Aorta (tissue), 5 donors: ENCODE results near the gene CUX1. TPM values are rescaled to one million over a fixed set of nuclear protein-coding genes. Genes with fewer than 3 reads are reported as not detected.
"Not testable (repeated sequence)": the region's sequence is repeated elsewhere in the genome, so short reads cannot be mapped to it uniquely, and the experiment has no call there.

Experiments
- ATAC-seq: fragments of 200-7000 bp; cut with Tn5 transposase; one replicate; pipeline ENCODE4 v1.9.1; 2022; ENCODE audit warnings: moderate library complexity; ENCODE audit not compliant: low FRiP score
- DNase-seq, 2 donors: peaks; one replicate each; pipeline ENCODE4 v3.0.0-alpha.2; 2020
- H3K27ac ChIP-seq, 2 donors: one replicate each; pipeline ENCODE4 v1.5.1; 2013; ENCODE audit warnings: low read length in 2 of 2, mild to moderate bottlenecking in 2 of 2, moderate library complexity in 2 of 2, control low read depth in 1 of 2, inconsistent platforms in 1 of 2, low read depth in 1 of 2
- H3K27me3 ChIP-seq, 2 donors: one replicate each; pipeline ENCODE4 v1.6.1; 2013; ENCODE audit warnings: control low read depth in 1 of 2, low read length in 1 of 2, mild to moderate bottlenecking in 1 of 2, moderate library complexity in 1 of 2; ENCODE audit not compliant: insufficient read depth in 2 of 2, control insufficient read depth in 1 of 2
- H3K36me3 ChIP-seq, 2 donors: one replicate each; pipeline ENCODE4 v1.6.1; 2013; ENCODE audit warnings: control low read depth in 1 of 2, low read length in 1 of 2, mild to moderate bottlenecking in 1 of 2; ENCODE audit not compliant: insufficient read depth in 2 of 2, control insufficient read depth in 1 of 2
- H3K4me1 ChIP-seq, 2 donors: one replicate each; pipeline ENCODE4 v1.6.1; 2013; ENCODE audit warnings: low read length in 2 of 2, control low read depth in 1 of 2, mild to moderate bottlenecking in 1 of 2, moderate library complexity in 1 of 2; ENCODE audit not compliant: insufficient read depth in 2 of 2, control insufficient read depth in 1 of 2
- H3K4me3 ChIP-seq, 2 donors: one replicate each; pipeline ENCODE4 v1.5.1; 2013; ENCODE audit warnings: low read length in 2 of 2, control low read depth in 1 of 2, mild to moderate bottlenecking in 1 of 2
- H3K9me3 ChIP-seq: one replicate; pipeline ENCODE4 v1.6.1; 2013; ENCODE audit warnings: mild to moderate bottlenecking, low read length; ENCODE audit not compliant: control insufficient read depth
- WGBS, 2 donors: extraction: QIAGEN DNeasy Blood & Tissue Kit; methylation state at CpG; one replicate each; pipeline ENCODE4 v1.1.7; 2013; 5-methylcytosine and 5-hydroxymethylcytosine counted together
- intact Hi-C, 2 donors: fragments of 100-400 bp; cut with DNase I; formaldehyde crosslinking; loops; one replicate each; pipeline versions ENCODE4 v1.14.2 to v1.15.0; 2022
- polyA plus RNA-seq, 2 donors: library from polyadenylated mRNA; stranded (reverse); fragments of 200-250 nt; gene quantifications; one replicate each; pipeline ENCODE4 v1.2.3, GENCODE V29; 2013
- total RNA-seq, 2 donors: library from RNA; stranded (reverse); fragmentation: NEBNext Ultra II Directional; extraction: Animal tissue kit (Norgen Biotek cat#: 25700); gene quantifications; one replicate each; pipeline ENCODE4 v1.2.1, GENCODE V29; 2021
- donor health status: healthy with polysubstance abuse.
- donor health status: Bipolar disorder and iron deficiency.
- donor health status: DM: no; HTN: no; CAD: no.
- donor health status: DM: no; HTN: no; CAD: no.
- donor health status: DM: yes; HTN: yes; CAD: no.

The CUX1 gene
- total and polyA plus RNA-seq, 4 donors = 51.6 to 159 (median 94.1) TPM

DNA sequence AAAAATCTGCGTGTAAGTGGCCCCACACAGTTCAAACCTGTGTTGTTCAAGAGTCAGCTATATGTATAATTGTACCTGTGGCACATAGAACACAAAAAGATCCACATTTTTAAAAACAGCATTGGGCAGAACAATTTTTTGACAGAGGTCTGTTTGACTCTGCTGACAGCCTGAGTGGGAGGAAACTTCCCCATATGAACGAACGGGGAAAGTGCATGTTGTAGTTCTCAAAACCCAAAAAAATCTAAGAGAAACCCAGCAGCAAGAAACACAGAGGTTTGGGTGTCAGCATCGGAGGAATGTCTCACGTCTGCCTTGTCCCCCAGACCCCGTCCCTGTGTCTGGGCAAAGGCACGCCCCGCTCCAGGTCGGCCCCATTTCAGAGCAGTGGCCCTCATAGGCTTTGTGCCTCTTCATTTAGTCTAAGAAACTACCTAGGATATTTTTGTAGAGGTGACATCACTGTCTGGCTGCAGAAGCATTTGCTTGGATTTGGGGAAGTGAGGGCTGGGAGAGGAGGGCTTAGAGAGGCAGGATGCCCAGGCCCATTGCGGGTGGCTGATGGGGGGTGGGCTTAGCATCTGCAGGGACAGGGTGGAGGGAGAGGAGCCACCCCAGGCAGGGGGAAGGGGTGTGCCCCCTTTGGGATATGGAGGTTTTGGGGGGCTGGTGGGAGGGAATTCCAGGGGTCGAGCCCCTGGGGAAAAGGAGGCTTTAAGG lies 11.0 kb downstream of the CUX1 start:
- intact Hi-C loops = no loop called here
- Histone ChIP-seq H3K27ac (no peak overlapping the region), H3K9me3 (no peaks in the 10 kb centered on the region), H3K27me3 (no peaks in the 10 kb centered on the region), H3K4me1 (peaks cover 0 to 3% of the 10 kb centered on the region in 2 donors), H3K4me3 (no peak overlapping the region), H3K36me3 (no peaks in the 10 kb centered on the region)
- ATAC-seq (no peak), DNase-seq (peak in 1 of 2 donors; percentile 62)
- WGBS, 2 donors = 21 to 22% methylated on average over 11 of the region's 11 CpGs

DNA sequence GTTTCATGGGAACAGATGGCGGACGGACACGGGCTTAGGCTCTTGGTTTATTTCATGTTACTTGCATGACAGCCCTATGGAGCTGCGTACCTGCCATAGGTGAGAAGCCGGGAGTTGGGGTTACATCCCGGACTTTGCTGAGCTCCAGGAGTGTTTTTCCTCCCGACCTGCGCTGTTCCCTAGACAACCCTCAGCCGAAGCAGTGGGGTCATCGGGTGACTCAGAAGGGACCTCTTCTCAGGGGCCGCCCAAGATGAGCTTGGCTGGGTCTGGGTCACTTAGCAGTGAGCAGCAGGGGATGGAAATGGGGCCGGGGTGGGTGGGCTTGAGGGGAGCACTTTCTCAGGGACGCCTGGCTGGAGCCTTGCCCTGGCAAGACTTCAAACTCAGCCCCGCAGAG lies 11.9 kb downstream of the CUX1 start:
- Histone ChIP-seq H3K27me3 (no peaks in the 10 kb centered on the region), H3K4me1 (peaks cover 0 to 2% of the 10 kb centered on the region in 2 donors), H3K4me3 (no peak overlapping the region), H3K36me3 (no peaks in the 10 kb centered on the region), H3K9me3 (no peaks in the 10 kb centered on the region), H3K27ac (no peak overlapping the region)
- intact Hi-C loops = no loop called here
- ATAC-seq = no peak
- DNase-seq = peak in 1 of 2 donors; percentile 48
- 91% methylated on average over 14 of the region's 14 CpGs for WGBS, 2 donors

DNA sequence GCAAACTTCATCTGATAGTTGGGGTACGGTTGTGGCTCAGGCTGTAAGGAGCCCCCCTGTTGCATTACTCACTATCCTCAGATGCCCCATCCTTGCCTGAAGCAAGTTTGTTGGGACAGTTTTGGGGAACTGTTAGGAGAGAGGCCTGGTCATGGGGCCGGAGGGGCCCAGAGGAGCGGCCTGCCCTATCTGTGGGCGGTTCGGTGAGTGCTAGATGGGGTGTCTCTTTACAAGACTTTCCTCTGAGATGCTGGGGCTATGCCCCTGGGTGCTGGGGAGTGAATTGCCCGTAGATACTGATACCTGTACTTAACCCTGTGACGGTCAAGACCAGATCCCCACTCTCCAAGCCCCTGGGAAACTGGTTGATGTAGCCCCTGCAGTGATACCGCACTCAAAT lies 12.4 kb downstream of the CUX1 start:
- DNase-seq (peak in 1 of 2 donors; percentile 51), ATAC-seq (no peak)
- Histone ChIP-seq H3K27ac (no peak overlapping the region), H3K4me3 (no peak overlapping the region), H3K4me1 (peaks cover 0 to 2% of the 10 kb centered on the region in 2 donors), H3K9me3 (no peaks in the 10 kb centered on the region), H3K36me3 (no peaks in the 10 kb centered on the region), H3K27me3 (no peaks in the 10 kb centered on the region)
- 96 to 97% methylated on average over 8 of the region's 8 CpGs for WGBS, 2 donors
- intact Hi-C loops = no loop called here

DNA sequence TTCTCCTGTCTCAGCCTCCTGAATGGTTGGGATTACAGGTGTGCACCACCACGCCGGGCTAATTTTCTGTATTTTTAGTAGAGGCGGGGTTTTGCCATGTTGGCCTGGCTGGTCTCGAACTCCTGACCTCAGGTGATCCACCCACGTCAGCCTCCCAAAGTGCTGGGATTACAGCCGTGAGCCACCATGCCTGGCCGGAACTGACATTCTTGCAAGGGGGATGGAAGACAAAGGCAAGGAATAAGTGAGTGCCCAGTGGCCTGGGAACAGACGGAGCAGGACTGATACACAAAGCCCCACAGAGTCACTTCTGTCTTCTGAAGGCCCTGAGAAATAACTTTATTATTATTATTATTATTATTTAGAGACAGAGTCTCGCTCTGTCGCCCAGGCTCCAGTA lies 14.0 kb downstream of the CUX1 start:
- not testable (repeated sequence) for H3K27ac ChIP-seq

DNA sequence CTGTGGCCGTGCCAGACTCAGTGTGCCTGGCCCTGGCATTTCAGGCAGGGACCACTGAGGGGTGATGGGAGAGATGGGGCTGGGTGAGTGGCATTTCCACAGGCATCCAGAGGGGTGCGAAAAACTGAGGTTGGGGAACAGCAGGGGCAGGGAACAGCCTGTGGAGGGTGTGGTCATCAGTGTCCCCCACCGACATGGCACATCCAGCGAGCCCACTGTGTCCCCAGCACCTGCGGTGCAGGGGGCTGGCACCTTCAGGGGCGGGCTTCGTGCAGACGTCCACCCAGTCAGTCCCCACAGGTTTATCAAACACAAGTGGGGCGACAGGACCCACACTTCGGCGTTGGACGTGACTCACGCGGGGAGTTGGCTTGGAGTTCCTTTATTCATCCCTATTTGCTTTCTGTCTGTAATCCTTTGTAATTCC lies 14.8 kb downstream of the CUX1 start:
- no peaks in the 10 kb centered on the region for H3K36me3 ChIP-seq
- DNase-seq (peak in 1 of 2 donors; percentile 59), ATAC-seq (no peak)
- WGBS, 2 donors = 78 to 85% methylated on average over 14 of the region's 14 CpGs
- no peak overlapping the region for H3K4me3 ChIP-seq
- no peaks in the 10 kb centered on the region for H3K27me3 ChIP-seq
- no peaks in the 10 kb centered on the region for H3K9me3 ChIP-seq
- no peak overlapping the region for H3K27ac ChIP-seq
- H3K4me1 ChIP-seq = peaks cover 0 to 2% of the 10 kb centered on the region in 2 donors
- intact Hi-C loops = no loop called here

More for the DNA sequence above, 14.0 kb downstream of the CUX1 start:
- intact Hi-C loops, H3K4me3 ChIP-seq, H3K4me1 ChIP-seq, H3K9me3 ChIP-seq, ATAC-seq, H3K36me3 ChIP-seq, H3K27me3 ChIP-seq: not testable (repeated sequence)
- peak in 1 of 2 donors; percentile 46 for DNase-seq
- WGBS, 2 donors = 88 to 91% methylated on average over 10 of the region's 10 CpGs

DNA sequence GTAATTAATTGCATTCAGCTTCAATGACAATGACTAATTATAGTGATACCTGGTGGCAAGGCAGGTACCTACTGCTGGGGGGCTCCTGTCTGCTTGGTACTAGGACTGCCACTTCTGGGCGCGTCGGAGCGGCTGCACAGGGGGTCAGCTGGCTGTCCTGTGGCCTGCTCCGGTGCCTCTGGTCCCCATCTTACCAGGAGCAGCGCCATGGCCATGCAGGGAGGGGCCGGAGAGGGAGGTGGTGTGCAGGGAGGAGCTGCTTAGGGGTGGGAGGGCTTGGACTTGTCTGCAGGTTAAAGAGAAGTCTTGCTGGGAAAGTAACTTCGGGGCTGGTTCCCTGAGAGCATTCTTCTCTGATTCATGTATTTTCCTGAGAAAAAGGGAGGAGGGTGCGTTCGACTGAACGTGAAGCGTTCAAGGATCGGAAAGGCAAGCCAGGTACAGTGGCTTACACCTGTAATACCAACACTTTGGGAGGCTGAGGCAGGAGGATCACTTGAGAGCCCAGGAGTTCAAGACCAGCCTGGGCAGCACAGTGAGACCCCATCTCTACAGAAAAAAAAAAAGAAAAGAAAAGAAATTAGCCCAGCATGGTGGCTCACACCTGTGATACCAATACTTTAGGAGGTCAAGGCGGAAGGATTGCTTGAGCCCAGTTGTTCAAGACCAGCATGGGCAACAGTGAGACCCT lies 15.4 kb downstream of the CUX1 start:
- H3K27ac ChIP-seq = no peak overlapping the region
- peaks cover 0 to 2% of the 10 kb centered on the region in 2 donors for H3K4me1 ChIP-seq
- no peaks in the 10 kb centered on the region for H3K9me3 ChIP-seq
- intact Hi-C loops = no loop called here
- no peaks in the 10 kb centered on the region for H3K36me3 ChIP-seq
- no peaks in the 10 kb centered on the region for H3K27me3 ChIP-seq
- H3K4me3 ChIP-seq = no peak overlapping the region
- 92 to 93% methylated on average over 14 of the region's 14 CpGs for WGBS, 2 donors
- DNase-seq (peak in 1 of 2 donors; percentile 33), ATAC-seq (no peak)

DNA sequence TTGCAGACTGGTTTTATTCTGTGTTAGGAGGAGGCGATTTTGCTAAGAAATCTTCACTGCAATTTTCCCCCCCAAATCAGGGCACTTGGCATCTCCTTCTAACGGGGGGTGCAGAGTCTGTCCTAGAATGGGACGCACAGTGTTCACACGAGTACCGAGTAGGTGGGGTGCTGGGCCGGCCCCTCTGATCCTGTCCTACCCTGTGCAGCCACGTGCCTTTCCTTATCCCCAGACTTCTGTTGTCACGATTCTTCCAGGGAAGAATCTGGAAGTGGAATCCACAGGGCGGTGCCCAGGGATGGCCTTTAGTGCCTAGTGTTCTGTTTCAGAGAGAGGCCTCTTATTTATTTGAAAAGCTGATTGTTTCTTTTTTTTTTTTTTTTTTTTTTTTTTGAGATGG lies 16.4 kb downstream of the CUX1 start:
- no peaks in the 10 kb centered on the region for H3K27me3 ChIP-seq
- 61 to 73% methylated on average over 9 of the region's 9 CpGs for WGBS, 2 donors
- no peaks in the 10 kb centered on the region for H3K9me3 ChIP-seq
- no peak overlapping the region for H3K4me3 ChIP-seq
- ATAC-seq (no peak), DNase-seq (peak in 1 of 2 donors; percentile 67)
- intact Hi-C loops = no loop called here
- no peak overlapping the region for H3K27ac ChIP-seq
- no peaks in the 10 kb centered on the region for H3K36me3 ChIP-seq
- peaks cover 0 to under 1% of the 10 kb centered on the region in 2 donors for H3K4me1 ChIP-seq

DNA sequence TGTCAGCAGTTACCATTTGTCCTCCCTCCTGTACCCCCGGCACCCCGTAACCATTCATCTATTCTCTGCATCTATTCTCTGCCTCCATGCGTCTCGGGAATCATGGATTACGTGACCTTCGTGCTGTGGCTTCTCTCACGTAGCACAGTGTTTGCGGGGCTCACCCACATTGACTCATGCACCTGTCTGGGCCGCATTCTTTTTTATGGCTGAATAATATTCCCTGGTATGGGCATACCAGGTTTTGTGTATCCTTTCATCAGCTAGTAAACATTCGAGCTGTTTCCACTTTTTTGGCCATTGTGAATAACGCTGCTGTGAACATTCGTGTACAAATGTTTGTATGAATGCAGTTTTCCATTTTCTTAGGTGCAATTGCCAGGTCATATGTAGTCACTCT lies 17.7 kb downstream of the CUX1 start:
- intact Hi-C loops = no loop called here
- ATAC-seq = no peak
- Histone ChIP-seq H3K9me3 (no peaks in the 10 kb centered on the region), H3K27me3 (no peaks in the 10 kb centered on the region), H3K36me3 (no peaks in the 10 kb centered on the region), H3K4me3 (no peak overlapping the region), H3K4me1 (no peaks in the 10 kb centered on the region), H3K27ac (no peak overlapping the region)
- DNase-seq = peak in 1 of 2 donors; percentile 30
- WGBS, 2 donors = 98% methylated on average over 12 of the region's 12 CpGs

DNA sequence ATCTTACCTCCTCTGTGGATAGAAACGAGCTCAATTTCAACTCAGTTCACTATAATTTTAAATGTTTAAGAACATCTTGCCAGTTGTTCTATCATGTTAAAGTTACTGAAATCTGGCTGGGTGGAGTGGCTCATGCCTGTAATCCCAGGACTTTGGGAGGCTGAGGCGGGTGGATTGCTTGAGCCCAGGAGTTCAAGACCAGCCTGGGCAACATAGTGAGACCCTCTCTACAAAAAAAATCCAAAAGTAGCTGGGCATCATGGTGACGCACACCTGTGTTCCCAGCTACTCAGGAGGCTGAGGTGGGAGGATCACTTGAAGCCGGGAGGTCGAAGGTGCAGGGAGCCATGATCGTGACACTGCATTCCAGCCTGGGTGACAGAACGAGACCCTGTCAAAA lies 20.0 kb downstream of the CUX1 start:
- H3K27ac ChIP-seq, intact Hi-C loops, ATAC-seq, H3K27me3 ChIP-seq, H3K9me3 ChIP-seq, H3K4me1 ChIP-seq, H3K4me3 ChIP-seq, H3K36me3 ChIP-seq: not testable (repeated sequence)
- 89 to 92% methylated on average over 7 of the region's 7 CpGs for WGBS, 2 donors
- DNase-seq = peak in 1 of 2 donors; percentile 30
